HFFc6 (cell line): Measurements from ENCODE around the gene SLC5A11. TPM values are rescaled to one million over a fixed set of nuclear protein-coding genes. Genes with fewer than 3 reads are reported as not detected.
A peak's percentile ranks its signal among the peaks of the same experiment; 100 is the strongest.
"Not testable (repeated sequence)": the region's sequence is repeated elsewhere in the genome, so short reads cannot be mapped to it uniquely, and the experiment has no call there.

Experiments
- DNase-seq: peaks from one replicate; pipeline ENCODE4 v3.0.0-alpha.2; 2018
- H3K27ac Mint-ChIP-seq: 2 replicates; pipeline ENCODE4 v1.8.0; 2020; ENCODE audit warnings: mild to moderate bottlenecking, mixed read lengths
- H3K27me3 Mint-ChIP-seq: 2 replicates; pipeline ENCODE4 v1.8.0; 2021; ENCODE audit warnings: mild to moderate bottlenecking, moderate library complexity, mixed read lengths; ENCODE audit not compliant: insufficient read depth
- H3K36me3 Mint-ChIP-seq: 2 replicates; pipeline ENCODE4 v1.8.0; 2021; ENCODE audit warnings: low read depth, mixed read lengths
- H3K4me1 Mint-ChIP-seq: 2 replicates; pipeline ENCODE4 v1.8.0; 2020; ENCODE audit warnings: low read depth, mixed read lengths
- H3K4me3 Mint-ChIP-seq: 2 replicates; pipeline ENCODE4 v1.8.0; 2020; ENCODE audit warnings: mild to moderate bottlenecking, moderate library complexity, mixed read lengths
- H3K9me3 Mint-ChIP-seq: 2 replicates; pipeline ENCODE4 v1.8.0; 2020; ENCODE audit warnings: mild to moderate bottlenecking, mixed read lengths
- total RNA-seq, 6 experiments: library from RNA; stranded (reverse); fragmentation: NEBNext Ultra II Directional; extraction: Animal tissue kit (Norgen Biotek cat#: 25700); gene quantifications; 2 replicates in 1 of 6; 3 replicates in 5 of 6; pipeline ENCODE4 v1.2.3, GENCODE V29; 2021
- TF ChIP-seq, protein P1 (sequence below): fragments of 200-600 bp; sonication (generic); IDR thresholded peaks from 2 replicates; pipeline ENCODE4 v1.5.0; 2021; ENCODE audit warnings: antibody characterized with exemption, mild to moderate bottlenecking

Gene SLC5A11
- total RNA-seq, 6 experiments from 2014 or later: 0.23 TPM; not detected in 5

GRCh38 chr16:24810951-24811843 lies 34.6 kb upstream of the SLC5A11 start:
- TF ChIP-seq, protein P1, sequence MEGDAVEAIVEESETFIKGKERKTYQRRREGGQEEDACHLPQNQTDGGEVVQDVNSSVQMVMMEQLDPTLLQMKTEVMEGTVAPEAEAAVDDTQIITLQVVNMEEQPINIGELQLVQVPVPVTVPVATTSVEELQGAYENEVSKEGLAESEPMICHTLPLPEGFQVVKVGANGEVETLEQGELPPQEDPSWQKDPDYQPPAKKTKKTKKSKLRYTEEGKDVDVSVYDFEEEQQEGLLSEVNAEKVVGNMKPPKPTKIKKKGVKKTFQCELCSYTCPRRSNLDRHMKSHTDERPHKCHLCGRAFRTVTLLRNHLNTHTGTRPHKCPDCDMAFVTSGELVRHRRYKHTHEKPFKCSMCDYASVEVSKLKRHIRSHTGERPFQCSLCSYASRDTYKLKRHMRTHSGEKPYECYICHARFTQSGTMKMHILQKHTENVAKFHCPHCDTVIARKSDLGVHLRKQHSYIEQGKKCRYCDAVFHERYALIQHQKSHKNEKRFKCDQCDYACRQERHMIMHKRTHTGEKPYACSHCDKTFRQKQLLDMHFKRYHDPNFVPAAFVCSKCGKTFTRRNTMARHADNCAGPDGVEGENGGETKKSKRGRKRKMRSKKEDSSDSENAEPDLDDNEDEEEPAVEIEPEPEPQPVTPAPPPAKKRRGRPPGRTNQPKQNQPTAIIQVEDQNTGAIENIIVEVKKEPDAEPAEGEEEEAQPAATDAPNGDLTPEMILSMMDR: peak; percentile 24; the same call in 1 of the 2 replicates
- Mint-ChIP-seq H3K4me1 (no peaks in the 10 kb centered on the region), H3K9me3 (no peaks in the 10 kb centered on the region), H3K27me3 (no peaks in the 10 kb centered on the region), H3K36me3 (peaks cover 52% of the 10 kb centered on the region), H3K4me3 (no peak overlapping the region), H3K27ac (no peak overlapping the region; the same call in 1 of the 2 replicates)
- DNase-seq: no peak

DNA sequence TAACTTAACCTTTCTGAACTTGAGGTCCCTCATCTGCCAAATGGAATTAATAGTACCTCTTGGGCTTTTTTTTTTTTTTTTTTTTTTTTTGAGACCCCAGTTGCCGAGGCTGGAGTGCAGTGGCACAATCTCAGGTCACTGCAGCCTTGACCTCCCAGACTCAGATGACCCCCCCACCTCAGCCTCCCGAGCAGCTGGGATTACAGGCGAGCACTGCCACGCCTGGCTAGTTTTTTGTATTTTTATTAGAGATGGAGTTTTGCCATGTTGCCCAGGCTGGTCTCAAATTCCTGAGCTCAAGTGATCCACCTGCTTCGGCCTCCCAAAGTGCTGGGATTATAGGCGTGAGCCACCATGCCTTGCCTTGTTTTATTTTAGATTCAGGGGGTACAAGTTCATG lies 33.0 kb upstream of the SLC5A11 start:
- H3K27me3 Mint-ChIP-seq, H3K27ac Mint-ChIP-seq, DNase-seq, H3K9me3 Mint-ChIP-seq, H3K4me3 Mint-ChIP-seq, H3K4me1 Mint-ChIP-seq: not testable (repeated sequence)
- peaks cover 41% of the 10 kb centered on the region for H3K36me3 Mint-ChIP-seq

GRCh38 chr16:24815021-24815420 lies 30.7 kb upstream of the SLC5A11 start:
- Mint-ChIP-seq H3K27me3 (peaks cover 4% of the 10 kb centered on the region), H3K4me3 (no peak overlapping the region), H3K4me1 (peaks cover 14% of the 10 kb centered on the region), H3K36me3 (peaks cover 48% of the 10 kb centered on the region), H3K27ac (no peak overlapping the region), H3K9me3 (no peaks in the 10 kb centered on the region)
- TF ChIP-seq, protein P1: no peak
- DNase-seq: no peak

- Mint-ChIP-seq H3K27ac (no peak overlapping the region), H3K9me3 (no peaks in the 10 kb centered on the region), H3K36me3 (peaks cover 54% of the 10 kb centered on the region), H3K27me3 (peaks cover 4% of the 10 kb centered on the region), H3K4me1 (peaks cover 20% of the 10 kb centered on the region), H3K4me3 (no peak overlapping the region)
- DNase-seq: no peak
- TF ChIP-seq, protein P1: no peak
Observed at GRCh38 chr16:24816688-24817087, 29.1 kb upstream of the SLC5A11 start.

DNA sequence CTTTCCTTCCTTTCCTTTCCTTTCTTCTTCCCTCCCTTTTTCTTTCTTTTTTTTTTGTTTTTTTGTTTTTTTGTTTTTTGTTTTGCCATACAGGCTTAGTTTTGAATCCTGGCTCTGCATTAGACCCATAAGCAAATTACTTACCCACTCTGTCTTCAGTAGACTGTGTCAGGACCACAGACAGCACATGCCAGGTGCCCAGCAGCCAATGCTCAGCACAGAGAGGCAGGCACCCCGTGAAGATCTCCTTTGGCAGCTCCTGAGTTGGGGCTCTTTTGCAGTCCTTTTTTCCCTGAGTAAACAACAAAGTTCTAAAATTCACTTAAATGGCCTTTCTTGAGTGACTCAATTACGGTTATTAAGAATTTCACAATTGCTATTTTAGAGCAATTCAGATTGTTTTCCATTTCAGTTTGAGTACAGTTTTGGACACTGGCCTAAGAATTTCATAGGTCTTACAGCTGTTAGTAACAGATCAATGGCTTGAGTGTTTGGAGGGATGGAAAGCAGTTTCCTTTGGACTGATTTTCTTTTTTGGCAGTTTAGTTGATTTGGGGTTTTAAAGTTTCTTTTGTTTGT lies 26.2 kb upstream of the SLC5A11 start:
- peak overlapping the region; percentile 62; the same call in 1 of the 2 replicates for H3K27ac Mint-ChIP-seq
- DNase-seq: no peak
- no peak overlapping the region for H3K4me3 Mint-ChIP-seq

More for the DNA sequence above, 26.2 kb upstream of the SLC5A11 start:
- Mint-ChIP-seq H3K9me3 (no peaks in the 10 kb centered on the region), H3K4me1 (peaks cover 20% of the 10 kb centered on the region), H3K27me3 (peaks cover 9% of the 10 kb centered on the region), H3K36me3 (peaks cover 58% of the 10 kb centered on the region)
- TF ChIP-seq, protein P1: no peak
